GM12873 (cell line): ENCODE measurements around the gene OOSP1.

Experiments
- CTCF ChIP-seq: IDR thresholded peaks from 2 replicates; pipeline ENCODE4 v1.5.1; 2012; ENCODE audit warnings: low read depth, mild to moderate bottlenecking, moderate library complexity, low read length, control low read depth; ENCODE audit not compliant: insufficient read depth; ENCODE audit errors: missing control alignments

Gene OOSP1

DNA sequence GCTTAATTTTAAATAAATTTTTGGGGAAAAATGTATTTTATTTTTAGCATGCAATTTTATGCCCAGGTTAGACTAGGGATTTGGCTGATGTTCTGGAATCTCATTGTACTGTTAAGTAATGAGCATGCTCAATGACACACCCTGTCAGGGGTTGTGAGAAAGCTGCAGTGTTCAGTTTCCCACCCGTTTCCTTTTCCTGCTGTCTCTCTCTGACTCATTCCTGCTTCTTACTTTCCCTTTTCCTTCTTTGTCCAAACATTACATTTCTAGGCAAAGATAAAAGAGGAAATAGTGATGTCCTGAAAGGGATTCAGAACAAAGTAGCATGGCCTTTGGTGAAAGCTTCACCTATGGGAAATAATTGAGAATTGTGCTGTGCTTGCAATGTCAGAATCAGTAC, 36.9 kb upstream of the OOSP1 start:
- no peak for TF ChIP-seq CTCF

- no peak for TF ChIP-seq CTCF
Observed at GRCh38 chr11:59918480-59918879, 19.8 kb upstream of the OOSP1 start.

- TF ChIP-seq CTCF: peak; percentile 42
Observed at GRCh38 chr11:59918987-59919589, 19.1 kb upstream of the OOSP1 start.

DNA sequence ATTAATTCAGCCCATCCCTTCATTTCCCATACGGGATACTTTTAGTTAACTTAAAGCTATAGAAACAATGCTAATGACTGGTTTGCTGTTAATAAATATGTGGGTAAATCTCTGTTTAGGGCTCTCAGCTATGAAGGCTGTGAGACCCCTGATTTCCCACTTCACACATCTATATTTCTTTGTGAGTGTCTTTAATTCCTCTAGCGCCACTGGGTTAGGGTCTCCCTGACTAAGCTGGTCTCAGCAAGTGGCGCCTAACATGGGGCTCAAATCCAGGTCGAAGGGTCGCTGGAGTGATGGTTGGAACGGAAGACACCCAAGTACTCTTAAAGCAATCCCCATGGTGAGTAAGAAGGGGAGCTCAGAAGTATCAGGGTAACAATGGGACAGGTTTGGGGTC, 14.4 kb upstream of the OOSP1 start:
- TF ChIP-seq CTCF: no peak

DNA sequence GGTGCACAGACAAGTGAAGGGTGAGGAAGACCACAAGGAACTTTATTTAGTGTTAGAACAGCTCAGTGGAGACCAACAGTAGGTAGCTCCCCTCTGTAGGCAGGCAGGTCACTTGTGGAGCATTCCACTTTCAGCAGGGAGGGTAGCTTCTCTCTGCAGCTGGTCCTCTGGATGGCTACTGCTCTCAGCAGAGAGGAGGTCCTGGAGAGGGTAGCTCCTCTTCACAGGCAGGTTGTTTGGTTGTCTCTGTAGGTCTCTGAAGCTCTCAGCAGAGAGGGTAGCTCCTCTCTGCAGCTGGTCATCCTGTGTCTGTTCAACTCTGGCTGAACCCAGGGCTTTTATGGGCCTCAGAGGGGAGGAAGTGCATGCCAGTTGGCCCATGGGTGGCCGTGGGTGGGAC, 6.5 kb upstream of the OOSP1 start:
- no peak for TF ChIP-seq CTCF

GRCh38 chr11:59938718-59939117, 486 bp downstream of the OOSP1 start:
- TF ChIP-seq CTCF: no peak

DNA sequence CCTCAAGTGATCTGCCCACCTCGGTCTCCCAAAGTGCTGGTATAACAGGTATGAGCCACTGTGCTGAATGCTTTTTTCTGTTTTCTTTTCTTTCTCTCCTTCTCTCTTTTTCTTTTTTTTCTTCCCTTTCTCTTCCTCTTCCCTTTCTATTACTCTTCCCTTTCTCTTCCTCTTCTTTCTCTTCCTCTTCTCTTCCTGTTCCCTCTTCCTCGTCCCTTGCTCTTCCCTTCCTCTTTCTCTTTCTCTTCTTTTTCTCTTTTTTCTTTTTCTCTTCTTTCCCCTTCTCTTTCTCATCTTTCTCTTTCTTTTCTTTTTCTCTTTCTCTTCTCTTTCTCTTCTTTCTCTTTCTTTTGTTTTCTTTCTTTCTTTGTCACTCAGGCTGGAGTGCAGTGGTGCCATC, 1.2 kb downstream of the OOSP1 start:
- TF ChIP-seq CTCF: no peak
